Psoas muscle (tissue), 8 donors: Measurements from ENCODE around the gene WFDC9. TPM values are rescaled to one million over a fixed set of nuclear protein-coding genes. Genes with fewer than 3 reads are reported as not detected.

Experiments
- ATAC-seq, 4 donors: fragments of 200-7000 bp; cut with Tn5 transposase; one replicate each; pipeline ENCODE4 v1.9.1; 2020; ENCODE audit warnings: moderate library complexity in 3 of 4, mild to moderate bottlenecking in 2 of 4
- DNase-seq, 2 donors: peaks; one replicate each; pipeline ENCODE4 v3.0.0-alpha.2; 2020
- H3K27ac ChIP-seq: fragments of 200-600 bp; one replicate; pipeline ENCODE4 v1.8.0; 2022
- H3K27me3 ChIP-seq, 3 donors: fragments of 200-600 bp in 1 of 3; one replicate each; pipeline versions ENCODE4 v1.6.1 to v1.8.0; 2013 to 2022; ENCODE audit warnings: low read length in 2 of 3, mild to moderate bottlenecking in 2 of 3, moderate library complexity in 1 of 3; ENCODE audit not compliant: insufficient read depth in 3 of 3
- H3K36me3 ChIP-seq, 2 donors: fragments of 200-600 bp in 1 of 2; one replicate each; pipeline versions ENCODE4 v1.6.1 to v1.8.0; 2013 to 2022; ENCODE audit warnings: low read depth in 1 of 2, mild to moderate bottlenecking in 1 of 2, moderate library complexity in 1 of 2; ENCODE audit not compliant: insufficient read depth in 1 of 2
- H3K4me1 ChIP-seq: fragments of 200-600 bp; one replicate; pipeline ENCODE4 v1.8.0; 2022
- H3K4me3 ChIP-seq: fragments of 200-600 bp; one replicate; pipeline ENCODE4 v1.8.0; 2022; ENCODE audit warnings: mild to moderate bottlenecking
- H3K9me3 ChIP-seq: fragments of 200-600 bp; one replicate; pipeline ENCODE4 v1.8.0; 2022
- CTCF ChIP-seq: fragments of 200-600 bp; IDR thresholded peaks from one replicate; pipeline ENCODE4 v1.8.0; 2022; ENCODE audit warnings: antibody characterized with exemption
- WGBS, 3 donors: extraction: QIAGEN DNeasy Blood & Tissue Kit; methylation state at CpG; one replicate each; pipeline versions ENCODE4 v1.1.6 to v1.1.7; 2013; 5-methylcytosine and 5-hydroxymethylcytosine counted together
- intact Hi-C, 2 donors: fragments of 100-400 bp; cut with DNase I; formaldehyde crosslinking; loops; one replicate each; pipeline versions ENCODE4 v1.11.0 to v1.14.2; 2022
- polyA plus RNA-seq, 3 donors: library from polyadenylated mRNA; stranded (reverse); fragments of 200-250 nt; gene quantifications; one replicate each; pipeline ENCODE4 v1.2.3, GENCODE V29; 2013
- total RNA-seq, 4 donors: library from RNA; stranded (reverse); fragmentation: NEBNext Ultra II Directional in 2 of 4; extraction: Animal tissue kit (Norgen Biotek cat#: 25700) in 2 of 4; gene quantifications; one replicate each; pipeline versions ENCODE4 v1.2.1 to v1.2.4, GENCODE V29; 2021 to 2023
- donor health status: healthy with polysubstance abuse.
- donor health status: DM: no; HTN: no; CAD: no; lungs with moderate emphysema.
- donor health status: Bipolar disorder and iron deficiency.
- donor health status: healthy.
- donor health status: DM: yes; HTN: yes; CAD: no.
- donor health status: DM: no; HTN: no; CAD: no.
- donor health status: DM: no; HTN: no; CAD: no.
- donor health status: DM: yes; HTN: yes; CAD: no.

Gene WFDC9
- total and polyA plus RNA-seq, 7 donors, result not detected

DNA sequence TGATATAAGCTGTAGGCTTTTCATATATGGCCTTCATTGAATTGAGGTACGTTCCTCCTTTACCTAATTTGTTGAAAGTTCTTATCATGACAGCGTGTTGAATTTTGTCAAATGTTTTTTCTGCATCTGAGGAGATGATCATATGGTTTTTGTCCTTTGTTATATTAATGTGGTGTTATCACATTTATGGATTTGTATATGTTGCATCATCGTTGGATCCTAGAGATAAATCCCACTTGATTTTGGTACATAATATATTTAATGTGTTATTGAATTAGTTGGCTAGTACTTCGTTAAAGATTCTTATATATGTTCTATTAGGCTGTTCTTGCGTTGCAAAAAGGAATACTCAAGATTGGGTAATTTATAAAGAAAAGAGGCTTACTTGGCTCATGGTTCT lies 8.6 kb upstream of the WFDC9 start:
- H3K27me3 ChIP-seq, result no peaks in the 10 kb centered on the region
- intact Hi-C loops, result no loop called here
- DNase-seq (no peak), ATAC-seq (no peak)
- no peaks in the 10 kb centered on the region for H3K9me3 ChIP-seq
- H3K36me3 ChIP-seq, result no peaks in the 10 kb centered on the region
- no peaks in the 10 kb centered on the region for H3K4me1 ChIP-seq
- H3K4me3 ChIP-seq, result no peak overlapping the region
- no peak overlapping the region for H3K27ac ChIP-seq
- TF ChIP-seq CTCF, result no peak
- 85 to 88% (median 85%) methylated on average over 5 of the region's 5 CpGs for WGBS, 3 donors

GRCh38 chr20:45636513-45636912 lies 5.4 kb upstream of the WFDC9 start:
- 85 to 100% (median 94%) methylated on average over 1 of the region's 1 CpG for WGBS, 3 donors
- Histone ChIP-seq H3K27me3 (no peaks in the 10 kb centered on the region), H3K36me3 (no peaks in the 10 kb centered on the region), H3K9me3 (no peaks in the 10 kb centered on the region), H3K27ac (no peak overlapping the region), H3K4me3 (no peak overlapping the region), H3K4me1 (no peaks in the 10 kb centered on the region)
- ATAC-seq (no peak), DNase-seq (no peak)
- intact Hi-C loops, result no loop called here
- TF ChIP-seq CTCF, result no peak

GRCh38 chr20:45630371-45630770 lies 713 bp downstream of the WFDC9 start:
- TF ChIP-seq CTCF, result no peak
- intact Hi-C loops, result no loop called here

DNA sequence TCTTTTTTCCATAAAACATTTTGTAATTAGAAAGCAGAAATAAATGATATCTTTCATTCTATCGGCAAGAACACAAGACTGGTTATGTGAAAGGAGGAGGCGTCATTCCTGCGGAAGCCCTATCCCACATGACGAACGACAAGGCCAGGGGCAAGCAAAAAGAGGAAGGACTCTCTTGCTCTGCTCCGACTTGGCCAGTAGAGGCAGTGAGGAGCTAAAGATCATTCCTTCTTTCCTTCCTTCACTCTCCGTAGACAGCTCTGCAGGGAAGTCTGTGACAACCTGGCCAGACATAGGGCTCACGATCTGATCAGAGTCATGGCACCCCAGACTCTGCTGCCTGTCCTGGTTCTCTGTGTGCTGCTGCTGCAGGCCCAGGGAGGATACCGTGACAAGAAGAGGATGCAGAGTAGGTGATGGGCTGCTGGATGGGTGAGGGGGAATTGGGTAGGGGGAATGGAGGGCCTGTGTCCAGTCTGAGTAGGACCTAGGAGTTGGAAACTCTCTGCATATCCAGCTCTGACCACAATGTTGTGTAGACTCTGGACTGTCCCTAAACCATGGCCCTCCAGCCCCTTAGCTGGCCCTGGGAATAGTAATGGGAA lies 1.5 kb downstream of the WFDC9 start, which contains the start of gene WFDC10A:
TSS of gene WFDC10A (plus strand) at position 244 of the 605 bp plus-strand sequence. CDS start at position 319, 75 bp downstream.
- ATAC-seq (peak in 2 of 4 donors; percentile 27 to 36), DNase-seq (no peak)
- WGBS, 3 donors, result 8 to 9% (median 8%) methylated on average over 9 of the region's 9 CpGs
- Histone ChIP-seq H3K27ac (no peak within 1 kb of the TSS), H3K36me3 (no peaks in the 10 kb centered on the region), H3K27me3 (peaks cover 2 to 4% (median 2%) of the 10 kb centered on the region in 3 donors), H3K9me3 (no peaks in the 10 kb centered on the region), H3K4me3 (no peak within 1 kb of the TSS), H3K4me1 (no peaks in the 10 kb centered on the region)
- intact Hi-C loops, result no loop called here
- TF ChIP-seq CTCF, result peak; percentile 33

More at GRCh38 chr20:45630371-45630770, 713 bp downstream of the WFDC9 start:
- no peak overlapping the region for H3K27ac ChIP-seq
- no peak overlapping the region for H3K4me3 ChIP-seq
- ATAC-seq, result no peak
- no peak for DNase-seq
- H3K9me3 ChIP-seq, result no peaks in the 10 kb centered on the region
- peaks cover under 1 to 2% (median 2%) of the 10 kb centered on the region in 3 donors for H3K27me3 ChIP-seq
- no peaks in the 10 kb centered on the region for H3K36me3 ChIP-seq
- no peaks in the 10 kb centered on the region for H3K4me1 ChIP-seq

DNA sequence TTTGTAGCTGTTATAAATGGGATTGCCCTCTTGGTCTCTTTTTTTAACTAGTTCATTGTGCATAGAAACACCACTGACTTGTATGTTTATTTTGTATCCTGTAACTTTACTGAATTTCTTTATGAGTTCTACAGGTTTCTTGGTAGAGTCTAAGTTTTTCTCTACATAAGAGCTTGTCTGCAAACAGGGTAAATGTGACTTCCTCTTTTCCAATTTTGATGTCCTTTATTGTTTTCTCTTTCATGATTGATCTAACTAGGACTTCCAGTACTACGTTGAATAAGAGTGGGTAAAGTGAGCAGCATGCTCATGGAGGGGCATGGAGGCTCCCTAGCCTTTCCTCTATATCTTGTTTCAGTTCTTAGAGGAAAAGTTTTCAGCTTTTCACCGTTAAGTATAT lies 4.5 kb downstream of the WFDC9 start:
- Histone ChIP-seq H3K9me3 (no peaks in the 10 kb centered on the region), H3K4me1 (no peaks in the 10 kb centered on the region), H3K36me3 (no peaks in the 10 kb centered on the region), H3K27me3 (peaks cover 2 to 4% (median 2%) of the 10 kb centered on the region in 3 donors), H3K27ac (no peak overlapping the region), H3K4me3 (no peak overlapping the region)
- WGBS, 3 donors, result 53 to 74% (median 67%) methylated on average over 2 of the region's 2 CpGs
- intact Hi-C loops, result no loop called here
- DNase-seq (no peak), ATAC-seq (no peak)
- TF ChIP-seq CTCF, result no peak
